GM21526 (cell line): ENCODE data around the gene OR10A3.

Source experiments
- ATAC-seq: cut with Tn5 transposase; IDR thresholded peaks from one replicate; pipeline ENCODE4 v1.9.1; 2021; ENCODE audit warnings: moderate library complexity; ENCODE audit not compliant: unreplicated experiment, low FRiP score

The OR10A3 gene, protein sequence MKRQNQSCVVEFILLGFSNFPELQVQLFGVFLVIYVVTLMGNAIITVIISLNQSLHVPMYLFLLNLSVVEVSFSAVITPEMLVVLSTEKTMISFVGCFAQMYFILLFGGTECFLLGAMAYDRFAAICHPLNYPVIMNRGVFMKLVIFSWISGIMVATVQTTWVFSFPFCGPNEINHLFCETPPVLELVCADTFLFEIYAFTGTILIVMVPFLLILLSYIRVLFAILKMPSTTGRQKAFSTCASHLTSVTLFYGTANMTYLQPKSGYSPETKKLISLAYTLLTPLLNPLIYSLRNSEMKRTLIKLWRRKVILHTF

DNA sequence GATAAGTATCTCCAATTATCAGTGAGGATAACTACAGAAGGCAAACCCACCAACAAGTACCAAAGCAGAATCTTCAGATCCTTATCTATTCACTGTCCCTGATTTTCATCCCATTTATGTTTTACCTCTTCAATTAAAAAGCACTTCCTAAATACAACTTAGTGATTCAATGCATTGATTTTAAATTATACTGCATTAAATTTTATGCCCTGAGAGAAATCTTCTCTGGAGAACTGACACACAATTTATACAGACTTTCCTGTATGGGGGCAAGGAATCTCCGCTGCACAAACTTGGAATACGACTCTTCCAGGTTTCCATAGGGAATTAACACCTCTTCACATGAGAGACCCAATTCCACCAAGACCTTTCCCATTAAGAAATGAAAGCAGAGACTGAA lies at the start of gene OR10A3:
Gene OR10A3, minus strand, starts transcription at position 101 of the 400 bp plus-strand sequence. CDS start 2,188 bp downstream, outside the sequence.
- ATAC-seq: no peak

DNA sequence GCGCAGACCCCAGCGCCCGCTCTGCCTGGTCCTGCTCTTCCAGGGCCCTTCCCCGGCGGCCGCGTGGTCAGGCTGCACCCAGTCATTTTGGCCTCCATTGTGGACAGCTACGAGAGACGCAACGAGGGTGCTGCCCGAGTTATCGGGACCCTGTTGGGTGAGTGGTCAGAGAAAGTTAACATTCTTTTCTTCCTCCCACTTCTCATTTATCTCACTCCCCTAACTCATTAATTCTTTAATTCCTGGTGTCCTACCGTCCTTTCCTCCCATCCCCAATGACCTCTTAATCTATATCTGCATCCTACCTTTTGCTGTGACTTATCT lies 46.0 kb upstream of the OR10A3 start:
- peak; percentile 4 for ATAC-seq

DNA sequence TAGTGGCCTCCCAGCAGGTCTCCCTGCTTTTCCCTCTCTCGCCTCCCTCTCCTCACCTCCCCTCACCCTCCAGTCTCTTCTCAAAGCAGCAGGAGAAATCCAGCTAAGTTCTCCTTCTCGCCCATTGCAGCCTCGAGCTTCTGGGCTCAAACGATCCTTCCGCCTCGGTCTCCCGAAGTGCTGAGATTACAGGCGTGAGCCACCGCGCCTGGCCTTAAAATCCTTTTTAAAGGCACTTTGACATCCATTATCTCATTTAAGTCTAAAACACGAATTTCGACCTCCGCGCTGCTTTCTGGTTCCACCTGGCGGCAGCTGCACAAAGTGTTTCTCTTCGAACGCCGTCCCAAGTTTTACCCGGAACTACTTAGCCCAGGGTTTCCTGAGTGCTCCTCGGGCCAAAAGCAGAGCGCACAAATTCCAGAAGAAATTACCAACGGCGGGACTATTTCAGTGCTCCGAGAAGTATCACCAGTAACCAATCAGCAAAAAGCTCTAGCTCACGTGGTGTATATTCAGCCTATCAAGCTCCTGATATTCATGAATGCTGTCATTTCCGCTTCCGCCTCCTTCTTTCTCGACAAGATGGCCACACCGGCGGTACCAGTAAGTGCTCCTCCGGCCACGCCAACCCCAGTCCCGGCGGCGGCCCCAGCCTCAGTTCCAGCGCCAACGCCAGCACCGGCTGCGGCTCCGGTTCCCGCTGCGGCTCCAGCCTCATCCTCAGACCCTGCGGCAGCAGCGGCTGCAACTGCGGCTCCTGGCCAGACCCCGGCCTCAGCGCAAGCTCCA lies 45.5 kb upstream of the OR10A3 start, which contains the start of gene EIF3F:
Gene EIF3F, plus strand, starts transcription at position 570 of the 792 bp plus-strand sequence. Its CDS starts 16 bp downstream, at position 586.
- ATAC-seq: peak; percentile 97

DNA sequence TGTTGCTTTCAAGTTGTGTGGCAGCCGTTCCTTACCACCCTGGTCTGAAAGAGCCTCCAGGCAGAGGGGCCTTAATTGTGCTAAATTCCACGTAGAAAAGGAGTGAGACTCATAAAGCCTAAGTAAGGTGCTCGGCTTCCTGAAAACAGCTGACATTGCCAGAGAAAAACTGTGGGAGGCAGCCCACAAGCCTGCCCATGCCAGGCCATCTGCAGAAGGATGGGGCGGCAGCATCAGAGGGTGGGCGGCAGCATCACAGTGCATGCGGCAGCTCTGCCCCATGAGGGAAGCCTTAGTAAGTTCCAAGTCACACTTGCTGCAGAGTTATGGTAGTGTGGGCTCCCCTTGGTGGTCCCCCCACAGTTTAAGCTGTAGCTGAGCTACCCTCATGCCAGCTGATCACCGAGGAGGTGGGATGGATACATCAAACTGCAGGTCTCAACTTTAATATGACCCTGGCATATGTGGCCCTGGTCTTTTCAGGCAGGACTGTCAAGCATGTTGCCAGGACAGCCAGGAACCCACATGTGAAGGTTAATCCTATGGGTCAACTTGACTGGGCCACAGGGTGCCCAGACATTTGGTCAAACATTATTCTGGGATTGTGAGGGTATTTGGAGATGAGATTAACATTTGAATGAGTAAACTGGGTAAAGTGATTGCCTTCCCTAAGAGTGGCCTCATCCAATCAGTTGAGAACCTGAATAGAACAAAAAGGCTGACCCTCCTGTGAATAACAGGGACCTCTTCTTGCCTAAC lies 42.5 kb upstream of the OR10A3 start:
- ATAC-seq: no peak

DNA sequence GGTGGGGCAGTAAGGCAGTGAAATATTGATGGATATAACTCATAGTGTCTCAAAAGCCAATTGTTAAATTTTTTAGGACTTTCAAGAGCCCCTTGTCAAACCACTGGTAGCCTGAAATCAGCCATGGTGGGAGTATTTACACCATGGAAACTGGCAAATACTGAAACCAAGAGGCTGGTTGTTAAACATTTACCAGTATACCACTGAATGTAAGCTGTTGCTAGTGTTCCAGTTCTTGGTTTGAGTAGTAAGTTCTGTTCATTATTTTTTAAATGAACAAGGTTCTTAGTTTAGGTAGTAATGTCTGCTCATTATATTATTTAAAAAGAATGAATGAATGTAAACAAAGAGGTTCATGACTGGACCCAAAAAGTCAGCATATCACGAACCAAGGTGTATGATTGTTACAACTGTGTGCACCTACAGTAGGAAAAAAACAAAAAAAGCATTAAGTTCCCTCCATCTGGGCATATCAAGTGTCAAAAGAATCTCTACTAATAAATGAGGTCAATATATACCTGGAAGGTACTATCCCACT lies 41.1 kb upstream of the OR10A3 start:
- ATAC-seq: no peak

DNA sequence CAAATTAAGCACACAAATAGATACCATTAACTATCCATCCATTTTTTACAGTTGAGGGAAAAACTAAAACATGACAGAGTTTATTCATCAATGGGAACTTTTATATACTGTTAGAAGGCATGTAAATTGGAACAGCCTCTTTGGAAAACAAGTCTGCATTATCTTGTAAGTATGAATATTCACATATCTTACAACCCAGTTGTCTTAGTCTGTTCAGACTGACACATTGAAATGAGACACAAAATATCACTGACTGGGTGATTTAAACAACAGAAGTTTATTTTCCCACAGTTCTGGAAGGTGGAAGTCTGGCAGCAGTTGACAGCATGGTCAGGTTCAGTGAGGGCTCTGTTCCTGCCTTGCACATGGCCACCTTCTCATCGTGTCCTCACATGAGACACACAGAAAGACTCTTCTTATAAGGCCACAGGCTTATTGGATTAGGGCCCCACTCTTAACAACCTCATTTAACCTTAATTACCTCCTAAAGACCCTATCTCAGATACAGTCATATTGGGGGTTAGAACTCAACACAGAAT lies 40.2 kb upstream of the OR10A3 start:
- no peak for ATAC-seq

DNA sequence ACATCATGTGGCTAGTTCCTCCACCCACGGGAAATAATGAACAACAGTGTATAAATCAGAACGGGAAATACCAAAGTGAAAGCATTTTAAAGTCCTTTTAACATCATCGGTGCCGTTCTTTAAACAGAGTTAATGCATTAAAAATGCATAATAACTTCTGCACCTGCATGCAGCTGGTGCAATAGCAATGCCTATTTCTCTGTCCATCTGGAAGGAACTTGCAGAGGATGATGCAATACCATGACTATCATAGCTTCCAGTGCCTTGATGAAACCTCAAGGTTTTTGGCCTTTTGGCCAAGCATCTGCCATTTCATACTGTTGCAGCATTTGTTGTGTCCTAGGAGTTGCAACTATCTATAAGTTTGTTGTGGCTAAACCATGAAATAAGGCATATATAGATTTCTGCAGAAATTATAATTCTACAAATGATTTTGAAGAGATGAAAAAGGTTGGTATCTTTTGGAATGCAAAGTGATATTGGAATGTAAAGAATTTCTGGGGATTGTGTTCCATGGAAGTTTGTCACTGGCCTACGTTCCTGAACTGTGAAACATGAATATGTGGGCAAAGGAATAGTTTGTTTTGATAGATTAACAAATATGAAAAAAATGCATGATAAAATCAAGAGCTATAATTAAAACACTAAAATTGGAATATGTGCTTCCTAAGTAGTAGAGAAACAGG lies 35.9 kb upstream of the OR10A3 start:
- ATAC-seq: no peak

DNA sequence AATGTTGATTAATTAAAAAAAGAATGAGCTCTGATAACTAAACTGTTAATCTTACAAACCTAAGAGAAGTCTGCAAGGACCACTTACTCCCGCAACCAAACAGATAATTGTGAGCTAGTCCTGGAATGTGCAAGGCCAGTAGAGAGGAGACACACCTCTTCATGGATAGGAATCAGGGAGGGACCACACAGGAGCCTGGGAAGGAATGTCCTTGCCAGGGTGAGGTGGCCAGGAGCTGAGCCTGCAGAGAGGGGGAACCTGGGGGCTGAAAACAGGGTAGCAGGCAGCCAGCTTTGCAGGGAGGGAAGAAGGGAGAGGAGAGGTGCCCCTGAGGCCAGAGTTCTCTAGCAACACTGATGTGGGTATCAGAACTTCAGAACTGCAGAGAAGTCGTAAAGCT lies 33.2 kb upstream of the OR10A3 start:
- ATAC-seq: no peak

DNA sequence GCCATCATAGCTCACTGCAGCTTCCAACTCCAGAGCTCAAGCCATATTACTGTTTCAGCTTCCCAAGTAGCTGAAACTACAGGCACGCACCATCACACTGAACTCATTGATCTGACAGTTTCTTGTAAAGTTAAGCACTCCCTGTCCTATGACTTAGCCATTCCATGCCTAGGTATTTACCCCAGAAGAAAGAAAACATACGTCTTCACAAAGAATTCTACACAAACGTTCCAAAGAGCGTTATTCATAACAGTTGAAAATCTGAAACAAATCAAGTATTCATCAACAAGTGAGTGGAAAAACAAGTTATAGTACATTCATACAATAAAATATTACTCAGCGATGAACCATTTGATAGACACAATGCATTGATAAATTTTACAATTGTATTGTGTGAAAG lies 31.5 kb upstream of the OR10A3 start:
- ATAC-seq: no peak

DNA sequence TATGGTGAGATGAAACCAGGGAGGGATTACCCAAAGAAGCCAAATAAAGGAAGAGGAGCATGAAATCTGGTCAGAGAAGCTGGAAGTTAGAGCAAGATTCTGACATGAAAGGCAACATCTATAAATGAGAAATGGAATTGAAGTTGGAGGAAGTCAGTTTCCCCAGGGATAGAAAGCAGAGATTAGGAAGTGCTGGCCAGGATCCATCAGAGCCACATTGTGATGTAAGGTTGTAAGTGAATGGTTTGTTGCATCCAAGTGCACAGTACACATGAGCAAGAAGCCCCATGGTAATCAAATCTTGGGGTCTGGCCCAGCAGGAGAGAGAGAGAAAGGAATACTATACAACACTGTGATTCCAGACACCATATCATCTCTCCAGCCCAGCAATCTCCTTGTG lies 30.3 kb upstream of the OR10A3 start:
- ATAC-seq: no peak

DNA sequence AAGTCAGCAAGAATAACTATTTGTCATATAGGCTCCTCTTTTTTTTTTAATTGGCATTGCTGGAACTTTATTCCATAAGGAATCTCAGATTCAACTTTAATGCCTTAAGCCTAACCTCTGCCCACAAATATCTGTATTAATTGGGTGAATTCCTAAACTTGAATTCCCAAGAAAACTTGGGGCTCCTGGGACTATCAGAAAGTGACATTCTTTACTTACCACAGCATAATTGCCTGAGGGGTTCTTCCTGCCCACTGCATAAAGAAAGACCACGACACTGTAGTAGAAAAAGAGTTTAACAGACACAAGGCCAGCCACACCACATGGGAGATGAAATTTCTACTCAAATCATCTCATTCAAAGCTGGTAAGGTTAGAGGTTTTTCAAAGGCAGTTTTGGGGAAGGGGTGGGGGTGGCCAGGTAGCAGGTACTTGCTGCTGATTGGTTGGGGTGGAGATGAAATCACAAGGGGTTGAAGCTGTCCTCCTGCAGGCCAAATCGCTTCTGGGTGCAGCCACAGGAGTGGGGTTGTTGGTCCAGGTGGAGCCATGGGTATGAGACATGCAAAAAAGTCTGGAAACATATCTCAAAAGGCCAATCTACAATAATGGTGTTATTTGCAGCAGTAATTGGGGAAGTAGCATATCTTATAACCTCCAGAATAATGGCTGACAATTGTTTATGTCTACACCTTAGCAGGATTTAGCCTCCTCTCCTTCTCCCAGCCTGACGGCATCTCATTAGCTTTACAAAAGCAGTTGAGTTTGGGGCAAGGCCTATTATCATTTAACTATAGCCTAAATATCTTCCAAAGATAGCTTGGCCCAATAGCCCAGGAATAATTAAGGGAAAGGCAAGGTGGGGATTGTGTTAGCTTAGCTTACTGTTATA lies 28.5 kb upstream of the OR10A3 start:
- ATAC-seq: no peak

DNA sequence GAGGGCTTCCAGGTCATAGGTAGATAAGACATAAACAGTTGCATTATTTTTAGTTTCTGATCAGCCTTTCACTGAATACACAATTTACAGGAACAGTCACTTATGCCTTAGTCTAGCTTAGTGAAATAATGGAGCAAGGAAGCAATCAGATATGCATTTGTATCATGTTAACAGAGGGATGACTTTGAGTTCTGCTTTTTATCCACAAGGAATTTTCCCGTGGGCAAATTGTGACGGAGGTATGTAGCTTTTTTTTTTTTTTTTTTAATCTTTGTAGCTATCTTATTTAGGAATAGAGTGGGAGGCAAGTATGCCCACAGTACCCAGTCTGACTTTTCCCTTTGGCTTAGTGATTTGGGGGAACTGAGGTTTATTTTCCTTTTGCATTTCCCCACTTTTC lies 27.2 kb upstream of the OR10A3 start:
- ATAC-seq: no peak

DNA sequence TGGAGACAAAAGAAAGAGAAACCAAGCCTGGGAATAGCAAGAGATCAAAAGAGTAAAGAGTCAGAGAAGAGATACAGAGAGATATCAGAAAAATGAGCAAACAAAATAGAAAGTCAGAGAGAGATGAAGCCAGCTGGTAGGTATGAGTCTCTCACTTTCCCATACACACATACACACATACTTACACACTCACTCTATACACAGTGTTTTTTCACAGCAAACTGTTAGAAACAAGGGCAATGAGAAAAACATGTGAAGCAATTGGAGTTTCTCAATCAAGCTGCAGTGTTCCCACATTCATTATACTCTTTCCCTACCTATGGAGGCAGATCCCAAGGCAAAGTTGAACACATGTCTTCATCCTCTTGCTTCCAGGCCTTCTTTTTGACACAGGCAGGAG lies 26.3 kb upstream of the OR10A3 start:
- ATAC-seq: no peak

DNA sequence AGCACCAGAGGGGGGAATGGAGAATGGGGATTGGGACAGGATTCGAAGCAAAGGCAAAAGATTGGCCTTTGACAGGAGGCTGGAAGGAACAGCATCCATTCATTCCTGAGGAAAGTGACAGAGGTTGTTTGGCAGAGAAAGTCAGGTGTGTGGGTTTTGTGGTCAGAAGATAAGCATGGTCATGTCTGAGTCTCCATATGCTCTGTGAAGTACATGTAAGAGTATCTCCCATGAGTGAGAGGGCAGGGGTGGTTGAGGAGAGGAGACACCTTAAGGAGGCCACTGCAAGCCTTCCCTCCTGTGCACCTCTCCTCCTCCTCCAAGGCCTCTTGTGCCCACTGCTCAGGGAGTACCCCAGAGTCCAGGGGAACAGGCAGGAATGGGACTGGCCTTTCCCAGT lies 25.6 kb upstream of the OR10A3 start:
- no peak for ATAC-seq

DNA sequence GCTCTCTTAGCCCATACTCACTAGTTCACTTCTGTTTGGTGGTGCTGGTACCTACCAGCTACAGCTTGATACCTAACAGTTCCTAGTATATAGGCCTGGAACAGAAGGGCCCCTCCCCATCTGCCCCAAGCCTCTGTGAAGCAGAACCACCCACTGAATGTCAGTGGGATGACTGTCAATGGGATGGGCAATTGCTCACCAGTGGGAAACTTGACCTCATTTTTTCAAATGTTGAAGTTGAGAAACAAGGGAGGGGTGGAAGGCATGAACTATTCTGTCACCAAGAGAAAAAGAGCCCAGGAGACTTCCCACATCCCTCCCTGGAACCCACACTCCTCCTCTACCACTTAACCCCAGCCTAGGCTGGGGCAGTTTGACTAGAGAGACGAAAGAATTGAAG lies 23.9 kb upstream of the OR10A3 start, which contains the start of gene NLRP10:
Gene NLRP10, minus strand, starts transcription at position 62 of the 400 bp plus-strand sequence. CDS start 1,952 bp downstream, outside the sequence.
- no peak for ATAC-seq

DNA sequence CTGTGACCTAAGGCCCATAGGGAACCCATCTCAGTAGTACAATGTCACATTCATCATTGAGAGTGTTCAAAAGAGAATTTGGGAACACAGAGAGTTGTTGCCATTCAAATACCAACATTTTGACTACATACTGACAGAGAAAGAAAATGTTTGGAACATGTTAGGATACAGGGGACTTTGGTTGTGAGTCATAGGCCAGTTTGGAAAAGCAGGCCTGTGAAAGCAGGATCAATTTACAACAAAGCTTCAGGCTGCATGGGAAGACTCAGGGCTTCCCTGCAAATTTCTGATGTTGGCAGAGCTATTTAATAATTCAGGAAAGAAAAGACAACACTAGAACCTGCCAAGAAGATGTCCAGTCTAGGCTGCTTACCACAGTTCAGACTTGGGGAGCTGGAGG lies 23.4 kb upstream of the OR10A3 start:
- ATAC-seq: no peak

DNA sequence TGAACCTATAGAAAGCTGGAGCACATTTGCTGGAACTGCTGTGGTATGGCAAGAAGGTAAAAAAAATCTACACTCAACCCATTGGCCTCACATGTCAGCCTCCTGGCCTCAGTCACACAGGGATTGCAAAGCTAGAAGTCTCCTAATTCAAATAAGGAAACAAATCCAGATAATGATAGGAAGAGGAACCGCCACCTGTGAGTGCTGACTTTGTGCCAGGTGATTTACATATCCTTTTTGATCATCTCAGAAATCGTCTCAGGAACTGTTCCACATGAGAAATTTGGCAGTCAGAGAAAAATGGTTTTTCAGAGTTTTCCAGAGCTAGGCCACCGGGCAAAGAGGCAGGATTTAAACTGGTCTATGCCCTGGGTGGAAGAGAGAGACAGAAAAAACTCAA lies 22.8 kb upstream of the OR10A3 start:
- ATAC-seq: no peak

DNA sequence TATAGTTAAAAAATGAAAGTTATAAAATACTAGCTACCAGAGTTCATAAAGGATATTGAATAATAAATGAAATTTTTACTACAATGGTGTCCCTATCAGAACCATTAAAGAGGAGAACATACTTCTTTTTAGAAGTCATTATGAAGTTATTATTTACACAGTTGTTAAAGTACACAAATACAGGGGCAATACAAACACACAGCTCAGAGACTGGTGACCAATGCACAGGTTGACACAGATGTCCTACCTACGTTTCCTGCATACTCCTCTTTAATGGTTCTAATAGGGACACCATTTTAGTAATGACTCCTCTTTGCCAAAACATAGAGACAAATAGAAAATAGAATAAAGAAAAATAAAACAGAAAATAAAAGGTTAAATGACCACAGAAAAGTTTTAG lies 13.7 kb upstream of the OR10A3 start:
- no peak for ATAC-seq

DNA sequence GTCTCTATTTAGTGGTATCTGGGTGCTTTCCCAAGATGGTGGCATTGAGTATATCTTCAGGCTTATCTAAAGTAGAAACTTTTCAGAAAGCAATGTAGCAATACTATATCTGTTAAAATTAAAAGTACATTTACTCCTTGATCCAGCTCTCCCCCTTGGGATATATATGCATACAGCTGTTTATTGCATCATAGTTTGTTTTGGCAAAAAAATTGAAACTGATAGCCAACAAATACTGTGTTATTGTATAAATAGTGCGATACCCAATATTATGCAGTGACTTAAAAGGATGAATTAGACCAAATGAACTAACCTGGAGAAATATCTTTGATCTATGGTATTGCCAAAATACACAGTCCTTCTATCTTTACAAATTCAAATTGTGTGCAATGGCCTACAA lies 8.4 kb upstream of the OR10A3 start:
- no peak for ATAC-seq
